ENCODE measurements around the gene ZFPM1.

DNA sequence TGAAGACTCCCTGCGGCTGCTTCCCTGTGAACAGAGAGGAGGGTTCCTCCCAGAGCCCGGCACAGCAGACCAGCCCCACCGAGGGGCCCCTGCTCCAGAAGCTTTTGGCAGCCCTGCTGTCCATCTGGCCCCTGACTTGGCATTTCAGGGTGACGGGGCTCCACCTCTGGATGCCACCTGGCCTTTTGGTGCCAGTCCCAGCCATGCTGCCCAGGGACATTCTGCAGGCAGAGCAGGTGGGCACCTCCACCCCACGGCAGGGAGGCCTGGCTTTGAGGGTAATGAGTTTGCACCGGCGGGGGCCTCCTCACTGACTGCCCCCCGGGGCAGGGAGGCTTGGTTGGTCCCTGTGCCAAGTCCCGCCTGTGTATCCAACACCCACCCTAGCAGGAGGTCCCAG lies 20.3 kb upstream of the ZFPM1 start:
- TF ChIP-seq, protein P1, sequence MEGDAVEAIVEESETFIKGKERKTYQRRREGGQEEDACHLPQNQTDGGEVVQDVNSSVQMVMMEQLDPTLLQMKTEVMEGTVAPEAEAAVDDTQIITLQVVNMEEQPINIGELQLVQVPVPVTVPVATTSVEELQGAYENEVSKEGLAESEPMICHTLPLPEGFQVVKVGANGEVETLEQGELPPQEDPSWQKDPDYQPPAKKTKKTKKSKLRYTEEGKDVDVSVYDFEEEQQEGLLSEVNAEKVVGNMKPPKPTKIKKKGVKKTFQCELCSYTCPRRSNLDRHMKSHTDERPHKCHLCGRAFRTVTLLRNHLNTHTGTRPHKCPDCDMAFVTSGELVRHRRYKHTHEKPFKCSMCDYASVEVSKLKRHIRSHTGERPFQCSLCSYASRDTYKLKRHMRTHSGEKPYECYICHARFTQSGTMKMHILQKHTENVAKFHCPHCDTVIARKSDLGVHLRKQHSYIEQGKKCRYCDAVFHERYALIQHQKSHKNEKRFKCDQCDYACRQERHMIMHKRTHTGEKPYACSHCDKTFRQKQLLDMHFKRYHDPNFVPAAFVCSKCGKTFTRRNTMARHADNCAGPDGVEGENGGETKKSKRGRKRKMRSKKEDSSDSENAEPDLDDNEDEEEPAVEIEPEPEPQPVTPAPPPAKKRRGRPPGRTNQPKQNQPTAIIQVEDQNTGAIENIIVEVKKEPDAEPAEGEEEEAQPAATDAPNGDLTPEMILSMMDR (IDR thresholded peaks at IDR 0.05): no peak
- TF ChIP-seq ZFX (IDR thresholded peaks at IDR 0.05; ENCODE audit: borderline replicate concordance): no peak

Measured in 22Rv1 (cell line).